RWPE2 (cell line): ENCODE data around the gene OR6C65.
"Not testable (repeated sequence)": the region's sequence is repeated elsewhere in the genome, so short reads cannot be mapped to it uniquely, and the experiment has no call there.

Source experiments
- ATAC-seq: fragments of 200-7000 bp; cut with Tn5 transposase; 3 replicates; pipeline ENCODE4 v1.9.1; 2021; ENCODE audit warnings: low read depth
- DNase-seq: peaks from one replicate; pipeline ENCODE4 v3.0.0-alpha.2; 2020; ENCODE audit warnings: low spot score
- H3K27ac ChIP-seq: fragments of 450-650 bp; 2 replicates; pipeline ENCODE4 v1.5.1; 2017; ENCODE audit warnings: mild to moderate bottlenecking; ENCODE audit not compliant: poor library complexity, severe bottlenecking
- H3K27me3 ChIP-seq: fragments of 250-450 bp; sonication (Bioruptor Pico); 2 replicates; pipeline ENCODE4 v1.5.1; 2021; ENCODE audit warnings: mild to moderate bottlenecking, moderate library complexity; ENCODE audit not compliant: insufficient read depth, poor library complexity, severe bottlenecking
- H3K36me3 ChIP-seq: fragments of 250-450 bp; sonication (Bioruptor Pico); 2 replicates; pipeline ENCODE4 v1.5.1; 2020; ENCODE audit warnings: low read depth, mild to moderate bottlenecking, moderate library complexity
- H3K4me1 ChIP-seq: fragments of 250-450 bp; sonication (Bioruptor Pico); 2 replicates; pipeline ENCODE4 v1.5.1; 2021; ENCODE audit warnings: mild to moderate bottlenecking, moderate library complexity; ENCODE audit not compliant: insufficient read depth, poor library complexity, severe bottlenecking
- H3K4me3 ChIP-seq: fragments of 250-450 bp; sonication (Bioruptor Pico); 2 replicates; pipeline ENCODE4 v1.5.1; 2021; ENCODE audit warnings: mild to moderate bottlenecking, moderate library complexity; ENCODE audit not compliant: severe bottlenecking
- H3K9me3 ChIP-seq: fragments of 250-450 bp; sonication (Bioruptor Pico); 2 replicates; pipeline ENCODE4 v1.5.1; 2021; ENCODE audit warnings: mild to moderate bottlenecking, moderate library complexity; ENCODE audit not compliant: severe bottlenecking
- CTCF ChIP-seq: fragments of 450-650 bp; IDR thresholded peaks from one replicate; pipeline ENCODE4 v1.5.1; 2017; ENCODE audit warnings: mild to moderate bottlenecking, moderate library complexity; ENCODE audit not compliant: poor library complexity, severe bottlenecking

The OR6C65 gene

GRCh38 chr12:55400229-55400628 is at the start of gene OR6C65:
Gene OR6C65 (plus strand): TSS chr12:55400529. CDS start chr12:55400529, 0 bp downstream.
- Histone ChIP-seq H3K27ac (no peak within 1 kb of the TSS), H3K4me3 (no peak within 1 kb of the TSS), H3K4me1 (no peaks in the 10 kb centered on the region), H3K27me3 (peaks cover 34% of the 10 kb centered on the region), H3K36me3 (no peaks in the 10 kb centered on the region), H3K9me3 (no peaks in the 10 kb centered on the region)
- TF ChIP-seq CTCF, result no peak
- DNase-seq (no peak), ATAC-seq (no peak)

DNA sequence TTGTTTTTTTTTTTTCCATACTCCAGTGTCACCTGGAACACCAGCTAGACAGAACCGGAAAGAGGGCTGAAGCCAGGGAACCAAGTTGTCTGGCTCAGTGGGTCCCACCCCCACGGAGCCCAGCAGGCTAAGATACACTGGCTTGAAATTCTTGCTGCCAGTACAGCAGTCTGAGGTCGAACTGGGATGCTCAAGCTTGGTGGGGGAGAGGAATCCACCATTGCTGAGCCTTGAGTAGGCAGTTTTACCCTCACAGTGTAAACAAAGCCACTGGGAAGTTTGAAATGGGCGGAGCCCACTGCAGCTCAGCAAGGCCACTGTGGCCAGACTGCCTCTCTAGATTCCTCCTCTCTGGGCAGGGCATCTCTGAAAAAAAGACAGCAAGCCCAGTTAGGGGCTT is 45.0 kb upstream of the OR6C65 start:
- not testable (repeated sequence) for H3K4me3 ChIP-seq

GRCh38 chr12:55362675-55363074 is 37.7 kb upstream of the OR6C65 start, which contains the start of gene OR6C75:
Gene OR6C75 (plus strand): TSS chr12:55362975. CDS start chr12:55365111, 2,136 bp downstream.
- Histone ChIP-seq H3K27me3 (peaks cover 4% of the 10 kb centered on the region), H3K9me3 (no peaks in the 10 kb centered on the region), H3K27ac (no peak within 1 kb of the TSS), H3K4me1 (no peaks in the 10 kb centered on the region), H3K36me3 (no peaks in the 10 kb centered on the region), H3K4me3 (no peak within 1 kb of the TSS)
- ATAC-seq, result no peak
- TF ChIP-seq CTCF, result no peak
- no peak for DNase-seq

More for the DNA sequence above, 45.0 kb upstream of the OR6C65 start:
- not testable (repeated sequence) for DNase-seq, H3K9me3 ChIP-seq, H3K4me1 ChIP-seq, H3K27me3 ChIP-seq, H3K36me3 ChIP-seq, H3K27ac ChIP-seq, ATAC-seq

DNA sequence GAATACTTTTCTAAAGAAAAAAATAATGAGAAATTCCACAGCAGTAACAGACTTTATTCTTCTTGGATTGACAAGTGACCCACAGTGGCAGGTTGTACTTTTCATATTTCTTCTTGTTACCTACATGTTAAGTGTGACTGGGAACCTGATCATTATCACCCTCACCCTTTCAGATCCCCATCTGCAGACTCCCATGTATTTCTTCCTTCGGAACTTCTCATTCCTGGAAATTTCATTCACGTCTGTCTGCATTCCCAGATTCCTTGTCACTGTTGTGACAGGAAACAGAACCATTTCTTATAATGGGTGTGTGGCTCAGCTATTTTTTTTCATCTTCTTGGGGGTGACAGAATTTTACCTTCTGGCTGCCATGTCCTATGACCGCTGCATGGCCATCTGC is 35.2 kb upstream of the OR6C65 start:
- Histone ChIP-seq H3K9me3 (no peaks in the 10 kb centered on the region), H3K4me1 (no peaks in the 10 kb centered on the region), H3K36me3 (no peaks in the 10 kb centered on the region), H3K4me3 (no peak overlapping the region), H3K27me3 (peaks cover 10% of the 10 kb centered on the region), H3K27ac (no peak overlapping the region)
- DNase-seq (no peak), ATAC-seq (no peak)
- no peak for TF ChIP-seq CTCF

DNA sequence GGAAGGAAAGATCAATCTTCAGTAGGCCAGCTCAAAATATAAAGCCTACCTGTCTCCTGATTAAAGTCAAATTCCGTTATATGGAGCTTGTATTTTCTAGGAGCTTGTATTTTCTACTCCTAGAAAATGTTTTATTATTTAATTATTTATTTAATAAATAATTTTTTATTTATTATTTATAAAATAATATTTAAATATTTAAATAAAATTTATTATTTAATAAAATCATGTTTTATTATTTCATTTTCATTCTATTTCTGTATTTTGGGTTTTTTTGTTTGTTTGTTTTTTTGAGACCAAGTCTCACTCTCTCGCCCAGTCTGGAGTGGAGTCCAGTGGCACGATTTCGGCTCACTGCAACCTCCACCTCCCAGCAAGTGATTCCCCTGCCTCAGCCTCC is 27.8 kb upstream of the OR6C65 start:
- TF ChIP-seq CTCF, result no peak
- no peaks in the 10 kb centered on the region for H3K36me3 ChIP-seq
- no peaks in the 10 kb centered on the region for H3K4me1 ChIP-seq
- peaks cover 18% of the 10 kb centered on the region for H3K27me3 ChIP-seq
- H3K4me3 ChIP-seq, result no peak overlapping the region
- no peak overlapping the region for H3K27ac ChIP-seq
- ATAC-seq (no peak), DNase-seq (no peak)
- H3K9me3 ChIP-seq, result no peaks in the 10 kb centered on the region
